BLaER1 treated with 17β-estradiol and CSF1 and Interleukin-3, amounts not matched to agents 10 nM and 100 nM (cell line): ENCODE results near the gene MAK.
"Not testable (repeated sequence)": the region's sequence is repeated elsewhere in the genome, so short reads cannot be mapped to it uniquely, and the experiment has no call there.

Experiments used
- H3K27ac ChIP-seq, 11 experiments: shearing (Covaris generic); formaldehyde crosslinking; 2 replicates each; pipeline ENCODE4 v1.8.1; 2022
- H3K27me3 ChIP-seq, 11 experiments: shearing (Covaris generic); formaldehyde crosslinking; 2 replicates each; pipeline ENCODE4 v1.8.1; 2022
- H3K36me3 ChIP-seq, 11 experiments: shearing (Covaris generic); formaldehyde crosslinking; 2 replicates each; pipeline ENCODE4 v1.8.1; 2022
- H3K4me1 ChIP-seq, 10 experiments: shearing (Covaris generic); formaldehyde crosslinking; 2 replicates each; pipeline ENCODE4 v1.8.1; 2022
- H3K4me2 ChIP-seq, 11 experiments: shearing (Covaris generic); formaldehyde crosslinking; 2 replicates each; pipeline ENCODE4 v1.8.1; 2022
- H3K4me3 ChIP-seq, 10 experiments: shearing (Covaris generic); formaldehyde crosslinking; 2 replicates each; pipeline ENCODE4 v1.8.1; 2022
- H3K9ac ChIP-seq, 11 experiments: shearing (Covaris generic); formaldehyde crosslinking; 2 replicates each; pipeline ENCODE4 v1.8.1; 2022
- H3K9me3 ChIP-seq, 11 experiments: shearing (Covaris generic); formaldehyde crosslinking; replicated peaks in 1 of 11; 2 replicates each; pipeline ENCODE4 v1.8.1; 2022
- H4K20me1 ChIP-seq, 11 experiments: shearing (Covaris generic); formaldehyde crosslinking; 2 replicates each; pipeline ENCODE4 v1.8.1; 2022
- Cebpa-rat ChIP-seq, 11 experiments: shearing (Covaris generic); IDR thresholded peaks; 2 replicates each; pipeline ENCODE4 v1.8.1; 2022

MAK gene

DNA sequence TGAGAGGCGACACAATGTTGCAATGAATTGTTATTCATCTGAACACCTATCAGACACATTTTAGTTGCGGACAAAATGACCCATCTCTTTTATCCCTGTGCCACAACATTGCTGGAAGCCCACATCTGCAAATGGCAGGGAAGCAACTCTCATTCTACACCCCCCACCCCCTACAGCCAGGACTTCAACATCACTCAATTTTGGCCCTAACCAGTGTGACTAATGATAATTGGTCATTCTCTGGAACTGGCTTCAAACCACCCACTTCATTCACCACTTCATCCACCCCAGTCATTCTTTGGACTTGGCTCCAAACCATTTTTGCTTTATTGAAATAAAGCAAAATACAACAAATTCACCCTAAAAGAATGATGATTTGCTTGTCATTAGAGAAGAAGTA is 42.0 kb upstream of the MAK start:
- Histone ChIP-seq H3K9me3 (peaks cover 29 to 48% (median 38%) of the 10 kb centered on the region in 11 experiments), H3K4me2 (no peak overlapping the region), H3K36me3 (peaks cover 0 to 6% (median 0%) of the 10 kb centered on the region in 11 experiments; a peak in 1 of 22 replicates), H3K4me3 (no peak overlapping the region), H3K27ac (no peak overlapping the region), H3K27me3 (no peaks in the 10 kb centered on the region), H3K4me1 (peaks cover 0 to 4% (median 0%) of the 10 kb centered on the region in 10 experiments; a peak in 1 of 20 replicates), H3K9ac (no peak overlapping the region), H4K20me1 (no peaks in the 10 kb centered on the region)
- no peak for TF ChIP-seq Cebpa-rat (IDR thresholded peaks at IDR 0.05)

GRCh38 chr6:10877871-10878270 is 39.5 kb upstream of the MAK start:
- peaks cover 0 to 7% (median 0%) of the 10 kb centered on the region in 10 experiments; a peak in 1 of 20 replicates for H3K4me1 ChIP-seq
- 0 out of 22 replicates have a peak, but pooled peaks cover 0 to 4% (median 0%) of the 10 kb centered on the region in 11 experiments for H3K36me3 ChIP-seq
- peaks cover 12 to 30% (median 21%) of the 10 kb centered on the region in 11 experiments for H3K9me3 ChIP-seq
- H3K27ac ChIP-seq: no peak overlapping the region
- no peak for TF ChIP-seq Cebpa-rat (IDR thresholded peaks at IDR 0.05)
- no peak overlapping the region for H3K4me3 ChIP-seq
- no peaks in the 10 kb centered on the region for H3K27me3 ChIP-seq
- no peak overlapping the region for H3K4me2 ChIP-seq
- no peak overlapping the region for H3K9ac ChIP-seq
- H4K20me1 ChIP-seq: no peaks in the 10 kb centered on the region

DNA sequence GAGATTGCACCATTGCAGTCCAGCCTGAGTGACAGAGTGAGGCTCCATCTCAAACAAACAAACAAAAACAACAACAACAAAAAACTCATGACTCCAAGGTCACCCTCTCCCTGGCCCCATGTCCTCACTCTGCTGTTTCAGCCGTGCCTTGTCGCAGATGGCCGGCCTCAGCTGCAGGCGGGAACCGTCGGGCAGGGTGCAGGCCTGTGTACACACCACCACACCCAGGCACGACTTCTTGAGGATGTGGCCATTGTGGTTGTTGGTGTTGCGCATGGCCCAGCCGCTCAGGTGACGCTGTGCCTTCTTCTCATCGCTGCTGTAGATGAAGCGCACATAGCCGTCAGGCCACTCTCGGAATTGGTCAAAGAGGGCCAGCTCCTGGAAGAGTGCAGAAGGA is 38.7 kb upstream of the MAK start:
- Histone ChIP-seq H3K9ac (no peak overlapping the region), H4K20me1 (no peaks in the 10 kb centered on the region), H3K4me3 (no peak overlapping the region), H3K4me1 (peaks cover 0 to 7% (median 0%) of the 10 kb centered on the region in 10 experiments; a peak in 1 of 20 replicates), H3K36me3 (no peaks in the 10 kb centered on the region), H3K9me3 (peaks cover 4 to 21% (median 12%) of the 10 kb centered on the region in 11 experiments), H3K27me3 (no peaks in the 10 kb centered on the region), H3K4me2 (no peak overlapping the region), H3K27ac (no peak overlapping the region)
- TF ChIP-seq Cebpa-rat (IDR thresholded peaks at IDR 0.05): no peak

DNA sequence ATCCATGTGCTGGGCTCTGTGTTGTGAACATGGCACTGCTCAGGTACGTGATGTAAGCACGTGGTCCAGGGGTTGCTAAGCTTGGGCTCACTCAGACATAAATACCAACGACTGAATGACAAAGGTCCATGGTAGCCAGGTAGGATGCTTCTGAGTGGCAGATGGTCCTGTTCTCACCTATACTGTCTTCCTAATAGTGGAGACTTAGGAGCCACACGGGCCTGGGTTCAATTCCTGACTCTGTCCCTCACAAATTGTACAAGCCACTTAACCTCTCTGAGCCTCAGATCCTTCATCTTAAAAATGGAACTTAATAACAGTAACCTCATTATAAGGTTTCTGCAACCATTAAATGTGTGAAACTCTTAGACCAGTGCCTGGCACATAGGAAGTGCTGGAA is 36.7 kb upstream of the MAK start:
- H3K27ac ChIP-seq: no peak overlapping the region
- H3K4me1 ChIP-seq: peaks cover 0 to 7% (median 0%) of the 10 kb centered on the region in 10 experiments; a peak in 1 of 20 replicates
- H4K20me1 ChIP-seq: no peaks in the 10 kb centered on the region
- TF ChIP-seq Cebpa-rat (IDR thresholded peaks at IDR 0.05): no peak
- H3K9ac ChIP-seq: no peak overlapping the region
- H3K4me2 ChIP-seq: no peak overlapping the region; a peak in 1 of 22 replicates
- H3K27me3 ChIP-seq: no peaks in the 10 kb centered on the region
- H3K4me3 ChIP-seq: no peak overlapping the region
- no peaks in the 10 kb centered on the region for H3K36me3 ChIP-seq
- H3K9me3 ChIP-seq: peaks cover 0 to 16% (median 6%) of the 10 kb centered on the region in 11 experiments; a peak in 9 of 22 replicates

GRCh38 chr6:10874207-10874606 is 35.9 kb upstream of the MAK start:
- no peak for TF ChIP-seq Cebpa-rat (IDR thresholded peaks at IDR 0.05)
- Histone ChIP-seq H3K36me3 (no peaks in the 10 kb centered on the region), H3K4me3 (no peak overlapping the region), H4K20me1 (no peaks in the 10 kb centered on the region), H3K27me3 (no peaks in the 10 kb centered on the region), H3K4me1 (peaks cover 0 to 7% (median 0%) of the 10 kb centered on the region in 10 experiments; a peak in 1 of 20 replicates), H3K4me2 (no peak overlapping the region), H3K9ac (no peak overlapping the region), H3K9me3 (peaks cover 0 to 16% (median 6%) of the 10 kb centered on the region in 11 experiments; a peak in 10 of 22 replicates), H3K27ac (no peak overlapping the region)

DNA sequence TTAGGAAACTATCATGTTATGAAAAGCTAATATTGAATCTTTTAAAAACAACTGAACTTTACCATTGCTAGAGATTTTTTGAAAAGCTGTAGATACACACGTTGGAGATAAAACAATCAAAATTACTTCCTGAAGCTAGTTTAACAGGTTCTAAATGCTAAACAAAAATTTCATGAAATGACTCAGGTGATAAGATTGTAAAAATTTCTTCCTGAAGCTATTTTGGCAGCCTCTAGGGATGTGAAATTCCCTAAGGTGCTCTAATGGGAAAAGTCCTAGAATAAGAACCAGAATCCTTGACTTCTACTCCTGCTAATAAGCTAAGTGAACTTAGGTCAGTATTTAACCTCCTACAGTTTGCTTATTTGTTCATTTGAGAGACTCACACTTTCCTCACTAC is 35.0 kb upstream of the MAK start:
- H3K4me2 ChIP-seq: no peak overlapping the region
- no peak for TF ChIP-seq Cebpa-rat (IDR thresholded peaks at IDR 0.05)
- peaks cover 0 to 7% (median 0%) of the 10 kb centered on the region in 10 experiments; a peak in 1 of 20 replicates for H3K4me1 ChIP-seq
- H3K9me3 ChIP-seq: peaks cover 0 to 16% (median 6%) of the 10 kb centered on the region in 11 experiments; a peak in 10 of 22 replicates
- no peaks in the 10 kb centered on the region for H3K36me3 ChIP-seq
- H4K20me1 ChIP-seq: no peaks in the 10 kb centered on the region
- H3K4me3 ChIP-seq: no peak overlapping the region
- no peak overlapping the region for H3K27ac ChIP-seq
- H3K27me3 ChIP-seq: no peaks in the 10 kb centered on the region
- H3K9ac ChIP-seq: no peak overlapping the region

GRCh38 chr6:10867952-10868351 is 29.6 kb upstream of the MAK start:
- no peaks in the 10 kb centered on the region for H3K36me3 ChIP-seq
- H3K27me3 ChIP-seq: no peaks in the 10 kb centered on the region
- H3K4me1 ChIP-seq: no peaks in the 10 kb centered on the region
- no peak overlapping the region for H3K9ac ChIP-seq
- H3K9me3 ChIP-seq: peaks cover 0 to 6% (median 0%) of the 10 kb centered on the region in 11 experiments; a peak in 2 of 22 replicates
- H4K20me1 ChIP-seq: no peaks in the 10 kb centered on the region
- H3K4me3 ChIP-seq: no peak overlapping the region
- H3K27ac ChIP-seq: no peak overlapping the region
- TF ChIP-seq Cebpa-rat (IDR thresholded peaks at IDR 0.05): no peak
- H3K4me2 ChIP-seq: no peak overlapping the region

- not testable (repeated sequence) for H3K9me3 ChIP-seq, H3K4me3 ChIP-seq, H3K9ac ChIP-seq, H3K36me3 ChIP-seq, H4K20me1 ChIP-seq, H3K27ac ChIP-seq, H3K4me2 ChIP-seq, H3K4me1 ChIP-seq, H3K27me3 ChIP-seq
Observed at GRCh38 chr6:10866709-10867108, 28.4 kb upstream of the MAK start.

DNA sequence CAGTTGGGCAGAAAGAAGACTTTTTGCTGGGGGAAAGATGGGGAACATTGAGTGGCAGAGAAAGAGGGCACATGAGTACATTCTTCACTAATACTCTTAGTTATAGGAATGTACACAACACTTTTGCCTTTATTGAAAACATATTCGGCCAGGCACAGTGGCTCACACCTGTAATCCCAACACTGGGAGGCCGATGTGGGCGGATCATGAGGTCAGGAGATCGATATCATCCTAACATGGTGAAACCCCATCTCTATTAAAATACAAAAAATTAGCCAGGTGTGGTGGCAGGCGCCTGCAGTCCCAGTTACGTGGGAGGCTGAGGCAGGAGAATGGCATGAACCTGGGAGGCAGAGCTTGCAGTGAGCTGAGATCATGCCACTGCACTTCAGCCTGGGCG is 24.7 kb upstream of the MAK start:
- not testable (repeated sequence) for H3K9me3 ChIP-seq, H3K27me3 ChIP-seq, H3K4me1 ChIP-seq, H4K20me1 ChIP-seq, H3K36me3 ChIP-seq, H3K4me2 ChIP-seq, H3K4me3 ChIP-seq, H3K27ac ChIP-seq, H3K9ac ChIP-seq

GRCh38 chr6:10862361-10862760 is 24.0 kb upstream of the MAK start:
- Histone ChIP-seq H3K4me3 (no peak overlapping the region), H4K20me1 (no peaks in the 10 kb centered on the region), H3K9me3 (peaks cover 0 to under 1% (median 0%) of the 10 kb centered on the region in 11 experiments; a peak in 1 of 22 replicates), H3K9ac (no peak overlapping the region), H3K27ac (no peak overlapping the region), H3K4me1 (no peaks in the 10 kb centered on the region), H3K27me3 (no peaks in the 10 kb centered on the region), H3K36me3 (no peaks in the 10 kb centered on the region), H3K4me2 (no peak overlapping the region)
- no peak for TF ChIP-seq Cebpa-rat (IDR thresholded peaks at IDR 0.05)
